Activated T-helper 1 cell treated with Interleukin-2 at 50 U/mL for 16 hours (primary cell): Measurements from ENCODE around the gene TNN.
A peak's percentile ranks its signal among the peaks of the same experiment; 100 is the strongest.

Experiments used
- DNase-seq: peaks from one replicate; pipeline ENCODE4 v3.0.0-alpha.2; 2020; ENCODE audit warnings: low read depth

Gene TNN

DNA sequence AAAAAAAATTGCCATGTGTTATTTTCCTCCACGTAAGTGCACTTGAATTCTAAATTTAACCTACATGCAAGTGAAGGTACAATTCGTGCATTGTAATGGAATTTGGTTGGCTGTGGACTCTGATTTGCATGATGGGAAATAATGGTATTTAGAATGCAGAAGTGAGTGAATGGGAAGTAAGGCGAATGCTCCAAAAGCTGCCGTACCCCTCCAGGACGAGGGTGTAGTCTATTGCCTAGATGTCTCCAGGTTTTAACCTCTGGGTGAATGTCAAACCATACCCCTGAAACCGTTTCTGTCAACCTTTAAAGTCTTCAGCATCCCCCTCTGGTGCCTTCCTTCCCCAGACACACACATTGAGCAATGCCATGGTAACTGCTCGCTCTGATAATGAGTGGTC lies 80.4 kb downstream of the TNN start:
- DNase-seq = no peak

- no peak for DNase-seq
Observed at GRCh38 chr1:175150596-175151319, 83.1 kb downstream of the TNN start.

DNA sequence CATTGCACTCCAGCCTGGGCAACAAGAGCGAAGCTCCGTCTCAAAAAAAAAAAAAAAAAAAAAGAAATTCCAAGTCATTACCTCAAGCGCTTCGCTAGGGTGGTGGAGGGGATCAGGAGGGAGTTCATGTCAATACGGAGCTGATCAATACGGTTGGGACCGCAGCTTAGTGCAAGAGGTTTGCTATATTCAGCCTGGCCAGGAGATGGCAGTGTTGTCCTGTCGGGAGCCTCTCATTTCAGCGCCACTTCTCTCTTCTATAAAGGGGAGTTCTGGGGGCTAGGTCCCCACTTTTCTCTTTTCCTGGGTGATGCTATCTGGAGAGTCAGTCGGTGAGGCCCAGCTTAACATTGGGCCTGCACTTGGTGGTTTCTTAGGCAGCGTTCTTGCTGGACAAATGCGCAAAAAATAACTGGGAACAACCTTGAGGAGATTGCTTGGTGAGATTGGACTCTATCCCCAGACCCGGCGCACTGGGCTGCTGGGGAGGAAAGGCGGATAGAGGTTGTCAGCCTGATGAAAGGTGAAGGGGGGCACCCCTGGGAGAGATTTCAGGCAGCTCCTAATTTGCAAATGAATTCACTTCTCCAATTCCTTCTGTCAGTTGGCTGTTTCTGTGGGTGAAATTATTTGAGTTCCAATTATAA lies 84.5 kb downstream of the TNN start:
- DNase-seq = peak; percentile 50

DNA sequence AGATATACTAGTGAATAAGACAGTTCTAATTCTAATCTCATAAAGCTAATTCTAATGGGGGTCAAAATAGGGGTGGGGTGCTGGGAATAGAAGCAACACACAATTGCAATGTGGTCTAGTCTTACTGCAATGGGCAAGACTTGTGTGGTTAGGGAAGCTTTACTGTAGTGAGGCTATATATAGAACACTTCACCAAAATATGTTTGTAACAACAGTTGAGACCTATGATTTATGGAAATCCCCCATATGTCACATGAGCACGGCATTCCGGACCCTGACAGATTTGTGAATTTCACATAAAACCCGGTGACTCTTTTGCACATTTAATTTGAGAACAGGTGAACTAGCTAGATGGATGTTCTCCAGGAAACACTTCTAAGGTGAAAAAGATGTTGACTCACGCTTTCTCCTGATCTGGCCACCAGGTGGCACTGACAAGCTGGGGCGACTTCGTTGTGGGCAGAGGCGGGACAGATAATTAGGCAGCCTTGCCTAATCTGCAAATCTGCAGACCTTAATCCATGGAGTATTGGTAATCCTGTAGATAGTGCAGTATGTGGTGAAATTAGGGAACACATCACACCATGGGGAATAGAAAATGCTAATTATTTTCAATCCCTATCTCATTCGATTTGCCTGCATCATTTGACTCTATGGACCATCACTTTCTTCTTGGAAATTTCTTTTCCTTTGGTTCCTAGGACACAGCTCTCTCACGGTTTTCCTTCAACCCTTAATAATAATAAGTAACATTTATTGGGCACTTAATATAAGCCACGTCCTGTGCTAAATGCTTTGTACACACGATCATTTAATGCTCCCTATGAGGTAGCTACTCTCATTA lies 87.2 kb downstream of the TNN start:
- DNase-seq = peak; percentile 60

- no peak for DNase-seq
Observed at GRCh38 chr1:175155473-175155856, 87.8 kb downstream of the TNN start.

DNA sequence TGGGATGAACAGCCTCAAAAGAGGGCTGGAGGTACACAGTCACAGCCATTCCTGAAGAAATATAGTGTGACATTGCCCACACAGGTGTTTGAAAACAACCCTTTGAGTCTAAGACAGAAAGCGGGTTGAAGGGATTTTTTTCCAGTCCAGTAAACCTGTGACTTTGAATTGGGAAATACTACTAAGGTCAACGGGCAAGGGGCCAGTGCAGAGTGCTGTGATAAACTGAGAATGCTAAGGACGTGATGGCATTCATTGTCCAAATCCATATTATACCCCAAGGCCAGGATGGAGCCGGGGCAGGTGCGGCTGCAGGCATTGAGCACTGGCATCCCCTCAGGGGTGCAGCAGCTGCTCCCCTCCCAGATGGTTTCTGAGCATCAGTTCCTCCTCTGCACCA lies 88.3 kb downstream of the TNN start:
- DNase-seq = no peak

GRCh38 chr1:175157200-175157599 lies 89.6 kb downstream of the TNN start:
- no peak for DNase-seq

- no peak for DNase-seq
Observed at GRCh38 chr1:175158170-175158591, 90.5 kb downstream of the TNN start.

DNA sequence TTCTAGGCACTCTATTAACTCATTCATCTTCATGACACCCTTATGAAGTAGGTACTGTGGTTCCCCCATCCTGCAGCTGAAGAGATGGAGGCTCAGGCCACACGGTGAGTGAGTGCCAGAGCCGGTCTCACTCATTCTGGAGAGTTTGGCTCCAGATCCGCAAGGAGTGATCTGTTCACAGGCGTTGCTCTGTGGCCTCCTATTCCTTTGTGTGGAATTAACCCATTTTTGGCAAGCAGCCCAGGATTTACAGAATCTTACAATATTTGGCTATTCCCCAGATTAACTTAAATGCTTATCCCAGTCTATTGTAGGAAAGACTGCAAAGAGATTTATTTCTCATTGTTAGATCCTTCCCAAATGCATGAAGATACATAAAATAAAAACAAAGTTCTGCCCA lies 95.3 kb downstream of the TNN start:
- DNase-seq = no peak

- DNase-seq = no peak
Observed at GRCh38 chr1:175163702-175164101, 96.1 kb downstream of the TNN start.

GRCh38 chr1:175164751-175165150 lies 97.1 kb downstream of the TNN start:
- DNase-seq = no peak

DNA sequence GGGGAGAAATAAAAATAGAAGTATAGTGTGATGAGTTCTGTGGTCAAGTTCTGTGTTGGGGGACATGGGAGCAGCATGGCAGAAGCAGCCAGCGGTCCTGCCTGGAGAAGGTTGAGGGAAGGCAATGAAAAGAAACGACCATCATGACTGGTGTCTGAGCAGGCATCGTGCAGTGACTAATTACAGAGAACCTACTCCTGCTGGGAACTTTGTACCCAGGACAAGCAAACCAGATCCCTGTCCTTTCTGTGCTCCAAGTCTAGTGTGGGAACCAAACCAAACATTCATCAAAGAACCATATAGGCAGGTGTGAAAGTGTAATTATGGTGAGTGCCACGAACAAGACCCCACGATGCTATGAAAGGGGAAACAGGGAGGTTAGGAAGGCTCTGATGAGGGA lies 99.1 kb downstream of the TNN start:
- DNase-seq = no peak

DNA sequence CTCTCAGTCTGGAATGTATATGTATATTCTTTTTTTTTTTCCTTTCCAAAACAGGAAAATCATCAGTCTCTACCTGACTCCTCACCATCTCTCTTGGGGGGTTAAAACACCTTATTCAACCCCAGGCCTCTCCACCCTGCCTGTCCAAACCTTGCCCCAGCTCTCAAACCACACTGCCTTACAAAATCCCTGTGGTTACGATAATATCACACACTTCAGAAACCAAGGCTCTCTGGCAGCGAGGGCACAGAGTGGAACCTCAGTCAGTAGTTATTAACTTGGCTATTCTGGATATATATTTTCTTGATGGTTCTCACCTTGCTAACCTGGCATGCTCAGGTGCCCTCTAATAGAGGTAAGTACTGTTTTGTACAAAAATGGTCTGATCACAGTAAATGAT lies 100.2 kb downstream of the TNN start:
- DNase-seq = no peak

DNA sequence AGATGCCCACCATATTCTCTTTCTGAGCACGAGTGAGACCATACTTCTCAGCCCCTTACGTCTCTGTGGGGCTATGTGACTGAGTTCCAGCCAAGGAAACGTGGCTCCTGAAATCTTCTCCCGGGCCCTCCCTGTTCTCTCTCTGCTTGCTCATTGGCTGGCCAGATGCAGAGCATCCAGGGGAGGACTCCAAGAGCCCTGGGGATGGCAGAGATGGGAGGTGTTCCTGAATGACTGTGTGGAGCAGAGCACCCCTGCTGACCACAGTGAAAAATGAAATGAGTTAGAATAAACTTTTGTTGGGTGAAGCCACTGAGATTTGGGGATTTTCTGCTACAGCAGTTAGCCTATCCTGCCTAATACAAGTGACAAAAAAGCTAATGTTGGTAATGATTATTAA lies 101.1 kb downstream of the TNN start:
- no peak for DNase-seq

- DNase-seq = no peak
Observed at GRCh38 chr1:175169286-175170018, 101.8 kb downstream of the TNN start.

DNA sequence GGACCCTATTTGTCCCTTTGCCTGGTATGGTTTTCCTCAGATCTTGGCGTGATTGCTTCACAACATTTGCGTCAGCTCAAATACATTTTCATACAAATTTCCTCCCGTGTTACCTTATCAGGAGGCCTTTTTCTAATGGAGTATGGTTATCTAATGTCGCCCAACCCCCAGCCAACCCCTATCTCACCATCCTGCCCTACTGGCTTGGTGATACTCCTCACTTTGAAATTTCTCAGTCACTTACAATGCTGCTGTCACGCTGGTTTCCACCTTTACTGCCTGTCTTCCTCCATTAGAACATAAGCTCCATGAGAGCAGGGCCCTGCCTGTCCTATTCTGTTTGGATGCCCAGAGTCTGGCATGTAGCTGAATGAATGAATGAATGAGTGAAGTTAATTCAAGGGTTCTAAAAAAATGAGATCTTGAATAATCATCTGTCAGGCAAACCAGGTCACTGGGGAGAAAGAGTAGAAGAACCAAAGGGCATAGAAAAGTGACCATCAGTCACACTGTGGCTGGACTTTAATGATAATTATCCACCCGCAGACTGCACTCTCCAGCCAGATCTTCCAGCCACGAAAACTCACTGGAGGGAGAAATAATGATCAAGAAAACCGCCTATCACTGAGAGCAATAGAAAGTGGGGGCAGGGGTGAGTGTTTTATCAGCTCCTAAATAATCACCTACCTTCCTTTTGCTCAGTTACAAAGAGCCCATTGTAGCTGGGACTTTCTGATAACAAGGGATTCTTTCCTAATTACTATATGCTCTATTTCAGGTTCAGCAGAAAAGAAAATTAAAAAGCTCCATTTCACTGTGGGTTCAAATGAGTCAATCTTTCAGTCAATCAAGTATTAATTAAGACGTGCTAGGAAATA lies 103.6 kb downstream of the TNN start:
- no peak for DNase-seq

DNA sequence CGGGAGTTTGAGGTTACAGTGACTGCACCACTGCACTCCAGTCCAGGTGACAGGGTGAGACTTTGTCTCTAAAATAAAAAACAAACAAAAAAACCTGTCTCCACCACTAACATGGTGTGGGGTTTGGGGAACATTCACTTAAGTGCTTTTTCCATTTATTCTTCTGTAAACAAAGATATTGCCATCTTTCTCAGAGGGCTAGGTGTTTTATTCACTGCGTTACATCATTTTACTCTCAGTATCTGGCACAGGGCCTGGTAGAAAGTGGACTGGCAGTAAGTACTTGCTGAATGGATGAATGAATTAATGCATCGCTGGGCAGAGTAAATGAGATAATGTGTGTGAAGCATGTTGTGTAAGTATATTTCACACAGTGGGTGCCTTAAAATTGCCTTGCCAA lies 104.9 kb downstream of the TNN start:
- no peak for DNase-seq

DNA sequence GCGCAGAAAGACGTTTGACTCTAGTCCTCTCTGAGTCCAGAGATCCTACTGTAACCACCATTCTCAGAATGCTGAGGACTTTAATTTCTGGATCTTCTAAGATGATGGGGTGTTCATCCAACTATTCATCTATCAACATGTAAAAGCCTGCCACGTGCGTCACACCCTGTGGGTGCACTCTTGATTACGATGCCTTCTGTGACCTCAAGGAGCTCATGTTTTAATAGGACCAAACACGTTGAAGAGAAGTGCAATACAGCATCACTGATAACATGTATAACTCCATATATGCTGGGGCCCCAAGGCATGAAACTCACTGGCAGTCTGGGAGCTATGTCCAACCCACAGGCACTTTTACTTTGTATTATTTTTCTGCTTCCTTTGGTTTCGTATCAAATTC lies 105.9 kb downstream of the TNN start:
- DNase-seq = no peak

DNA sequence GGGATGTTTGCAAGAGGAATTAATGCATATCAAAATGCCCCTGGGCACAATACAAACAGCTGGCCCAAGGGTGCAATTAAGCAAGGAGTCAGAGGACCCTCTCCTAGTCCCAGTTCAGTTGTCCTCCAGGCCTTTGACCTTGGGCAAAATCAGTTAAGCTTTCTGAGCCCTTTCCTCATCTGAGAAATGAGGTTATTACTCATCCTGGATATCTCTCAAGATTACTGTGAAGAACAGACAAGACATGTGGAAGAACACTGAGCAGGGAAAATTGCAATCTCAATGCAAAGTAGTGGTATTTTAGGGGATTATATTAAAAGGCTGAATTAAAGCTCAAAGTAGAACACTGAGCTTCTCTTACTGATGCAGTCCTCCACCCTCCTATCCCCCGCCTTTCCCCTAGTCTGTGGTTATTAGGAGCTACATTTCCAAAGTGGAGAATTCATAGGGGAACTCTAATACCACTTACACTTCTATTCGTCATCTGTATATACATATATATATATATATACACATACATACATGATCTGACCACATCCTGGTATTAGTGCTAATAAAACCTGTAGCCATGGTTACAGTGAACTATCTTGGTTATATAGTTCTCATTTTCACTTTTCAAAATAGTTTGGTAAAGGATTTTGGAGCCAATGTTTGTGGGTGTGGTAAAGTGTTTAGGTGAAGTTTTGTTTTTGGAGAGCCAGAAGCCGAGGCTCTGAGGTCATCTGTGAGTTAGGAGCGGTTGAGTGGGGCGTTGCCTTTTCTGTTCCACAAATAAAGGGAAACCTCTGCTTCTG lies 106.9 kb downstream of the TNN start:
- no peak for DNase-seq

DNA sequence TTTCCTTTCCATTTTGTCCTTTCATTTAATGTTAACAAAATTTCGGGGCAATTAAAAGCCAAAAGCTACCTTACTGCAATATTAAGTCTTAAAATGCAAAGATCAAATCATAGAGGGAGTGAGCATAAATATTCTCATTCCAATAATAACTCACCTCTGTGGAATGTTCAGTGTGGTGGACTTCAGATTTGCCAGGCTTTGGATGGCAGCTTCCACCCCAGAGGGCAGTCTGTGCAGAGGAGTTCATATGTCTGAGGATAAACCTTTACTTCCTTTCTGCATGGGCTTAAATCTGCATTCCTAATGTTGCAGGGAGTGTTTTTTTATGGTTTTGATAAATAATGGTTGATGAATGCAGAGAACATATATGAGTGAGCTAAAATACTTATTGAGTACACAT lies 108.6 kb downstream of the TNN start:
- DNase-seq = no peak

DNA sequence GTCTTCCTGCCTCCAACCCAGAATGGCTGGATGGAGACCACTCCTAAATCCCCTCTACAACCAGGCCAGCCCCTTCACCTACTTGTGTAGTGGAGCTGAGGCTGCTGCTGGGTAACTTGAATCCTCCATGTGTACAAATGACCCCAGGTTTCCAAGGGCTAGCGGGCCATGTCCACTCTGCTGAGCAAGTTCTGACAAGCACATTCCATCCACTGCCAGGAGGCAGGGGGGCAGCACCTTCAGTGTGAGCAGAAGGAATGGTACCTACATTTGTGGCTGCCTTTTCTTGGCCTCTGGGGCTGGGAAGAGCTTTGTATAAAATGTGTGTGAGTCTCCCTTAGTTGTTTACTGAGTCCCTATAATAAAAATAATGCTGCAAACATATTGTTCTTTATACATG lies 110.4 kb downstream of the TNN start:
- no peak for DNase-seq
